PFSK-1 (cell line): ENCODE results near the gene EHD2.

Source experiments
- POLR2AphosphoS5 ChIP-seq: IDR thresholded peaks from 2 replicates; pipeline ENCODE4 v1.6.1; 2012; ENCODE audit warnings: low read depth, mild to moderate bottlenecking, control low read depth, low read length, moderate library complexity
- SIN3A ChIP-seq: IDR thresholded peaks from 2 replicates; pipeline ENCODE4 v1.6.1; 2012; ENCODE audit warnings: mild to moderate bottlenecking, low read length, moderate library complexity, borderline replicate concordance; ENCODE audit not compliant: insufficient read depth
- TAF1 ChIP-seq: IDR thresholded peaks from 2 replicates; pipeline ENCODE4 v1.6.1; 2012; ENCODE audit warnings: low read length, control low read depth, borderline replicate concordance; ENCODE audit not compliant: insufficient read depth
- TF ChIP-seq, protein P1 (sequence below), 2 experiments: IDR thresholded peaks; 2 replicates each; pipeline versions ENCODE4 v1.6.1 to v1.8.0; 2011 to 2012; ENCODE audit warnings: low read depth in 2 of 2, low read length in 2 of 2, control low read depth in 1 of 2, inconsistent platforms in 1 of 2, mild to moderate bottlenecking in 1 of 2, moderate library complexity in 1 of 2; ENCODE audit not compliant: insufficient read depth in 1 of 2

DNA sequence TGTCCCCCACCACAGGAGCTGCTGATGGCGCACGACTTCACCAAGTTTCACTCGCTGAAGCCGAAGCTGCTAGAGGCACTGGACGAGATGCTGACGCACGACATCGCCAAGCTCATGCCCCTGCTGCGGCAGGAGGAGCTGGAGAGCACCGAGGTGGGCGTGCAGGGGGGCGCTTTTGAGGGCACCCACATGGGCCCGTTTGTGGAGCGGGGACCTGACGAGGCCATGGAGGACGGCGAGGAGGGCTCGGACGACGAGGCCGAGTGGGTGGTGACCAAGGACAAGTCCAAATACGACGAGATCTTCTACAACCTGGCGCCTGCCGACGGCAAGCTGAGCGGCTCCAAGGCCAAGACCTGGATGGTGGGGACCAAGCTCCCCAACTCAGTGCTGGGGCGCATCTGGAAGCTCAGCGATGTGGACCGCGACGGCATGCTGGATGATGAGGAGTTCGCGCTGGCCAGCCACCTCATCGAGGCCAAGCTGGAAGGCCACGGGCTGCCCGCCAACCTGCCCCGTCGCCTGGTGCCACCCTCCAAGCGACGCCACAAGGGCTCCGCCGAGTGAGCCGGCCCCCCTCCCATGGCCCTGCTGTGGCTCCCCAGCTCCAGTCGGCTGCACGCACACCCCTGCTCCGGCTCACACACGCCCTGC, 27.8 kb downstream of the EHD2 start:
- TF ChIP-seq POLR2AphosphoS5 (no peak), TAF1 (no peak), SIN3A (no peak)
- TF ChIP-seq, protein P1, sequence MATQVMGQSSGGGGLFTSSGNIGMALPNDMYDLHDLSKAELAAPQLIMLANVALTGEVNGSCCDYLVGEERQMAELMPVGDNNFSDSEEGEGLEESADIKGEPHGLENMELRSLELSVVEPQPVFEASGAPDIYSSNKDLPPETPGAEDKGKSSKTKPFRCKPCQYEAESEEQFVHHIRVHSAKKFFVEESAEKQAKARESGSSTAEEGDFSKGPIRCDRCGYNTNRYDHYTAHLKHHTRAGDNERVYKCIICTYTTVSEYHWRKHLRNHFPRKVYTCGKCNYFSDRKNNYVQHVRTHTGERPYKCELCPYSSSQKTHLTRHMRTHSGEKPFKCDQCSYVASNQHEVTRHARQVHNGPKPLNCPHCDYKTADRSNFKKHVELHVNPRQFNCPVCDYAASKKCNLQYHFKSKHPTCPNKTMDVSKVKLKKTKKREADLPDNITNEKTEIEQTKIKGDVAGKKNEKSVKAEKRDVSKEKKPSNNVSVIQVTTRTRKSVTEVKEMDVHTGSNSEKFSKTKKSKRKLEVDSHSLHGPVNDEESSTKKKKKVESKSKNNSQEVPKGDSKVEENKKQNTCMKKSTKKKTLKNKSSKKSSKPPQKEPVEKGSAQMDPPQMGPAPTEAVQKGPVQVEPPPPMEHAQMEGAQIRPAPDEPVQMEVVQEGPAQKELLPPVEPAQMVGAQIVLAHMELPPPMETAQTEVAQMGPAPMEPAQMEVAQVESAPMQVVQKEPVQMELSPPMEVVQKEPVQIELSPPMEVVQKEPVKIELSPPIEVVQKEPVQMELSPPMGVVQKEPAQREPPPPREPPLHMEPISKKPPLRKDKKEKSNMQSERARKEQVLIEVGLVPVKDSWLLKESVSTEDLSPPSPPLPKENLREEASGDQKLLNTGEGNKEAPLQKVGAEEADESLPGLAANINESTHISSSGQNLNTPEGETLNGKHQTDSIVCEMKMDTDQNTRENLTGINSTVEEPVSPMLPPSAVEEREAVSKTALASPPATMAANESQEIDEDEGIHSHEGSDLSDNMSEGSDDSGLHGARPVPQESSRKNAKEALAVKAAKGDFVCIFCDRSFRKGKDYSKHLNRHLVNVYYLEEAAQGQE (IDR thresholded peaks at IDR 0.05; ENCODE audit: insufficient read depth in 1 of 2, low read depth in 2 of 2, low read length in 2 of 2), result no peak
